Esophagus muscularis mucosa (tissue), 3 donors: ENCODE results near the gene SORCS2.

Experiments used
- EP300 ChIP-seq: sonication (generic); formaldehyde crosslinking; IDR thresholded peaks from one replicate; pipeline ENCODE4 v1.6.1; 2017; ENCODE audit warnings: antibody characterized with exemption
- TF ChIP-seq, protein P1 (sequence below), 3 experiments: fragments of 200-600 bp in 2 of 3; fragments of 450-650 bp in 1 of 3; sonication (generic) in 2 of 3; IDR thresholded peaks; one replicate each; pipeline ENCODE4 v1.5.1; 2017 to 2019; ENCODE audit warnings: antibody characterized with exemption in 3 of 3, mild to moderate bottlenecking in 2 of 3, moderate library complexity in 1 of 3

- no peak for TF ChIP-seq EP300
- TF ChIP-seq, protein P1, sequence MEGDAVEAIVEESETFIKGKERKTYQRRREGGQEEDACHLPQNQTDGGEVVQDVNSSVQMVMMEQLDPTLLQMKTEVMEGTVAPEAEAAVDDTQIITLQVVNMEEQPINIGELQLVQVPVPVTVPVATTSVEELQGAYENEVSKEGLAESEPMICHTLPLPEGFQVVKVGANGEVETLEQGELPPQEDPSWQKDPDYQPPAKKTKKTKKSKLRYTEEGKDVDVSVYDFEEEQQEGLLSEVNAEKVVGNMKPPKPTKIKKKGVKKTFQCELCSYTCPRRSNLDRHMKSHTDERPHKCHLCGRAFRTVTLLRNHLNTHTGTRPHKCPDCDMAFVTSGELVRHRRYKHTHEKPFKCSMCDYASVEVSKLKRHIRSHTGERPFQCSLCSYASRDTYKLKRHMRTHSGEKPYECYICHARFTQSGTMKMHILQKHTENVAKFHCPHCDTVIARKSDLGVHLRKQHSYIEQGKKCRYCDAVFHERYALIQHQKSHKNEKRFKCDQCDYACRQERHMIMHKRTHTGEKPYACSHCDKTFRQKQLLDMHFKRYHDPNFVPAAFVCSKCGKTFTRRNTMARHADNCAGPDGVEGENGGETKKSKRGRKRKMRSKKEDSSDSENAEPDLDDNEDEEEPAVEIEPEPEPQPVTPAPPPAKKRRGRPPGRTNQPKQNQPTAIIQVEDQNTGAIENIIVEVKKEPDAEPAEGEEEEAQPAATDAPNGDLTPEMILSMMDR (IDR thresholded peaks at IDR 0.05) = no peak
Measured at GRCh38 chr4:7773401-7774180, 581.3 kb downstream of the SORCS2 start.
